ENCODE data around the gene CCDC51. TPM values are rescaled to one million over a fixed set of nuclear protein-coding genes. Genes with fewer than 3 reads are reported as not detected.

CCDC51 gene
- total and polyA plus RNA-seq, 2 of the 13 experiments (the other 11 are each of a cell fraction or from before 2014, with no cell fraction given): 18.1 to 29.4 TPM

GRCh38 chr3:48469046-48469915, 29.4 kb upstream of the CCDC51 start:
- peak; percentile 73 for TF ChIP-seq AGO2 (optimal IDR thresholded peaks at IDR 0.05; ENCODE audit: low read depth, low read length)
- no peak for TF ChIP-seq ZMYM2 (CRISPR knock-in tag; IDR thresholded peaks at IDR 0.05)
- peak; percentile 37; the same call in 1 of the 2 replicates for TF ChIP-seq RBFOX2 (IDR thresholded peaks at IDR 0.05; ENCODE audit: low read depth, low read length)
- H3K9ac ChIP-seq (ENCODE audit: insufficient read depth, low read depth, low read length): no peak overlapping the region
- in situ Hi-C loops (cut with HindIII; ENCODE audit: extremely low pct_ligation_motif_present, low pct_unique_long_range_greater_than_20kb): loop anchor here (5.0 kb wide), 2 partner anchors 33 to 88 kb away; partner anchors contain the start of genes PFKFB4 and SHISA5
- POLR2A ChIA-PET: interaction anchor here (0.6 to 1.5 kb wide), 4 partner anchors 29 to 38 kb away, joined by 3 to 5 read pairs (median 4); partner anchors contain the start of genes CCDC51 and TMA7
- no peaks in the 10 kb centered on the region; a peak in 1 of 5 replicates for H3K27me3 ChIP-seq (ENCODE audit: control insufficient read depth in 1 of 2, insufficient read depth in 2 of 2, low read length in 2 of 2)
- H3K4me1 ChIP-seq (ENCODE audit: insufficient read depth, low read length): peaks cover 68% of the 10 kb centered on the region
- DNase-seq (ENCODE audit: low spot score): no peak
- H3K36me3 ChIP-seq (replicated peaks in 1 of 2; ENCODE audit: control insufficient read depth in 1 of 2, insufficient read depth in 2 of 2, low read length in 2 of 2): peaks cover 3 to 10% of the 10 kb centered on the region in 2 experiments; a peak in 3 of 5 replicates
- no peak overlapping the region for H2AFZ ChIP-seq (ENCODE audit: low read length)
- ATAC-seq: no peak
- no peak overlapping the region for H3K4me3 ChIP-seq (replicated peaks in 1 of 3; ENCODE audit: insufficient read depth in 1 of 3, low read depth in 2 of 3, low read length in 3 of 3)
- intact Hi-C loops (cut with micrococcal nuclease; ENCODE audit: unreplicated experiment): no loop called here
- no peak for FAIRE-seq
- no peaks in the 10 kb centered on the region for H4K20me1 ChIP-seq (ENCODE audit: insufficient read depth, low read length)
- no peak overlapping the region for H3K4me2 ChIP-seq (ENCODE audit: low read depth, low read length)
- CTCF ChIA-PET (ENCODE audit: low intra/inter-chr PET ratio, low total read pairs): no interaction called here
- peak overlapping the region; percentile 54 for H3K27ac ChIP-seq (ENCODE audit: extremely low read length, insufficient read depth, low read length)
- peaks cover 4% of the 10 kb centered on the region for H3K79me2 ChIP-seq (ENCODE audit: insufficient read depth, low read length)
- no peaks in the 10 kb centered on the region for H3K9me3 ChIP-seq (ENCODE audit: low read length)
- 96% methylated on average over 19 of the region's 29 CpGs for WGBS (ENCODE audit: low lambda C conversion rate)
- BruUV-seq (replicated peaks): no TSS peak

GRCh38 chr3:48468329-48468731, 28.4 kb upstream of the CCDC51 start:
- in situ Hi-C loops (cut with HindIII; ENCODE audit: extremely low pct_ligation_motif_present, low pct_unique_long_range_greater_than_20kb): loop anchor here (5.0 kb wide), 2 partner anchors 34 to 89 kb away; partner anchors contain the start of genes PFKFB4 and SHISA5
- H3K9me3 ChIP-seq (ENCODE audit: low read length): no peaks in the 10 kb centered on the region
- no TSS peak for BruUV-seq (replicated peaks)
- 71% methylated on average over 1 of the region's 8 CpGs for WGBS (ENCODE audit: low lambda C conversion rate)
- CTCF ChIA-PET (ENCODE audit: low intra/inter-chr PET ratio, low total read pairs): no interaction called here
- H3K4me2 ChIP-seq (ENCODE audit: low read depth, low read length): no peak overlapping the region
- H2AFZ ChIP-seq (ENCODE audit: low read length): no peak overlapping the region
- H3K36me3 ChIP-seq (replicated peaks in 1 of 2; ENCODE audit: control insufficient read depth in 1 of 2, insufficient read depth in 2 of 2, low read length in 2 of 2): peaks cover 3 to 10% of the 10 kb centered on the region in 2 experiments; a peak in 3 of 5 replicates
- peaks cover 59% of the 10 kb centered on the region for H3K4me1 ChIP-seq (ENCODE audit: insufficient read depth, low read length)
- peaks cover 4% of the 10 kb centered on the region for H3K79me2 ChIP-seq (ENCODE audit: insufficient read depth, low read length)
- DNase-seq (ENCODE audit: low spot score): peak; percentile 44
- POLR2A ChIA-PET: interaction anchor here (0.6 to 1.3 kb wide), 2 partner anchors 28 to 39 kb away, joined by 3 read pairs; partner anchors contain the start of genes CCDC51 and TMA7
- H3K27me3 ChIP-seq (ENCODE audit: control insufficient read depth in 1 of 2, insufficient read depth in 2 of 2, low read length in 2 of 2): no peaks in the 10 kb centered on the region; a peak in 1 of 5 replicates
- H3K9ac ChIP-seq (ENCODE audit: insufficient read depth, low read depth, low read length): no peak overlapping the region
- peak overlapping the region; percentile 27 for H3K27ac ChIP-seq (ENCODE audit: extremely low read length, insufficient read depth, low read length)
- H4K20me1 ChIP-seq (ENCODE audit: insufficient read depth, low read length): no peaks in the 10 kb centered on the region
- intact Hi-C loops (cut with micrococcal nuclease; ENCODE audit: unreplicated experiment): no loop called here
- H3K4me3 ChIP-seq (replicated peaks in 1 of 3; ENCODE audit: insufficient read depth in 1 of 3, low read depth in 2 of 3, low read length in 3 of 3): no peak overlapping the region
- peak; percentile 0; the same call in 1 of the 3 replicates for ATAC-seq
- no peak for FAIRE-seq
- no peak for TF ChIP-seq HOXA7 (CRISPR knock-in tag; IDR thresholded peaks at IDR 0.05)
- no peak for TF ChIP-seq FOXM1 (CRISPR knock-in tag; IDR thresholded peaks at IDR 0.05)
- TF ChIP-seq HNF4A (CRISPR knock-in tag; IDR thresholded peaks at IDR 0.05): peak; percentile 82
- TF ChIP-seq ZBTB7A (CRISPR knock-in tag; IDR thresholded peaks at IDR 0.05): no peak
- TF ChIP-seq ZNF687 (CRISPR knock-in tag; IDR thresholded peaks at IDR 0.05): peak; percentile 32; the same call in 1 of the 2 replicates
- no peak for TF ChIP-seq ZBTB1 (CRISPR knock-in tag; IDR thresholded peaks at IDR 0.05; ENCODE audit: borderline replicate concordance)
- TF ChIP-seq HOXA5 (CRISPR knock-in tag; IDR thresholded peaks at IDR 0.05): no peak
- 0 out of 2 replicates have a peak, but pooled peaks have one; percentile 15 for TF ChIP-seq ZNF629 (CRISPR knock-in tag; conservative IDR thresholded peaks at IDR 0.05)
- no peak for TF ChIP-seq ZNF670 (CRISPR knock-in tag; IDR thresholded peaks at IDR 0.05; ENCODE audit: borderline replicate concordance)
- no peak for TF ChIP-seq ZNF576 (CRISPR knock-in tag; IDR thresholded peaks at IDR 0.05)

Data from HepG2 (cell line).